Mesendoderm (in vitro differentiated cells): ENCODE results near the gene ARHGDIG.

ENCODE experiments used
- DNase-seq: peaks from one replicate; pipeline ENCODE4 v3.0.0; 2013
- H2AK5ac ChIP-seq: 2 replicates; pipeline ENCODE4 v1.6.1; 2013; ENCODE audit warnings: low read length, inconsistent platforms
- H2BK120ac ChIP-seq: 2 replicates; pipeline ENCODE4 v1.6.1; 2013; ENCODE audit warnings: low read depth, mild to moderate bottlenecking, low read length, moderate library complexity, mixed read lengths
- H2BK15ac ChIP-seq: replicated peaks from 2 replicates; pipeline ENCODE4 v1.6.1; 2013; ENCODE audit warnings: low read depth, mild to moderate bottlenecking, moderate library complexity
- H2BK5ac ChIP-seq: 2 replicates; pipeline ENCODE4 v1.6.1; 2013; ENCODE audit warnings: low read length, inconsistent platforms
- H3K18ac ChIP-seq: 2 replicates; pipeline ENCODE4 v1.6.1; 2013; ENCODE audit warnings: mild to moderate bottlenecking, low read length, mixed read lengths
- H3K23ac ChIP-seq: one replicate; pipeline ENCODE4 v1.6.1; 2013; ENCODE audit warnings: low read length
- H3K27ac ChIP-seq: 2 replicates; pipeline ENCODE4 v1.5.1; 2013; ENCODE audit warnings: low read depth, mild to moderate bottlenecking, inconsistent platforms, low read length, moderate library complexity
- H3K27me3 ChIP-seq: 2 replicates; pipeline ENCODE4 v1.6.1; 2013; ENCODE audit warnings: low read length, control low read depth, mild to moderate bottlenecking, inconsistent platforms; ENCODE audit not compliant: insufficient read depth, poor library complexity
- H3K36me3 ChIP-seq: 2 replicates; pipeline ENCODE4 v1.6.1; 2013; ENCODE audit warnings: low read length, inconsistent platforms; ENCODE audit not compliant: control insufficient read depth, insufficient read depth
- H3K4ac ChIP-seq: one replicate; pipeline ENCODE4 v1.6.1; 2013; ENCODE audit warnings: low read depth, mild to moderate bottlenecking, low read length, moderate library complexity
- H3K4me1 ChIP-seq: 2 replicates; pipeline ENCODE4 v1.6.1; 2013; ENCODE audit warnings: low read depth, low read length, inconsistent platforms; ENCODE audit not compliant: control insufficient read depth
- H3K4me2 ChIP-seq: 2 replicates; pipeline ENCODE4 v1.6.1; 2013; ENCODE audit warnings: low read length
- H3K4me3 ChIP-seq: 2 replicates; pipeline ENCODE4 v1.5.1; 2013; ENCODE audit warnings: mild to moderate bottlenecking, low read length
- H3K56ac ChIP-seq: one replicate; pipeline ENCODE4 v1.6.1; 2013; ENCODE audit warnings: low read length
- H3K79me1 ChIP-seq: 2 replicates; pipeline ENCODE4 v1.6.1; 2013; ENCODE audit warnings: low read length, inconsistent platforms
- H3K79me2 ChIP-seq: 2 replicates; pipeline ENCODE4 v1.6.1; 2013; ENCODE audit warnings: mild to moderate bottlenecking, low read length; ENCODE audit not compliant: control insufficient read depth, insufficient read depth
- H3K9ac ChIP-seq: 2 replicates; pipeline ENCODE4 v1.6.1; 2013; ENCODE audit warnings: low read length, inconsistent platforms
- H4K5ac ChIP-seq: one replicate; pipeline ENCODE4 v1.6.1; 2013; ENCODE audit warnings: low read length
- H4K8ac ChIP-seq: one replicate; pipeline ENCODE4 v1.6.1; 2013; ENCODE audit warnings: low read depth, mild to moderate bottlenecking, control low read depth, low read length, moderate library complexity
- WGBS: extraction: QIAGEN DNeasy Blood & Tissue Kit; methylation state at CpG from one replicate; pipeline ENCODE4 v1.1.7; 2013; ENCODE audit warnings: low lambda C conversion rate, missing lambda C conversion rate; ENCODE audit not compliant: insufficient coverage; ENCODE audit errors: extremely low coverage; 5-methylcytosine and 5-hydroxymethylcytosine counted together

The ARHGDIG gene

DNA sequence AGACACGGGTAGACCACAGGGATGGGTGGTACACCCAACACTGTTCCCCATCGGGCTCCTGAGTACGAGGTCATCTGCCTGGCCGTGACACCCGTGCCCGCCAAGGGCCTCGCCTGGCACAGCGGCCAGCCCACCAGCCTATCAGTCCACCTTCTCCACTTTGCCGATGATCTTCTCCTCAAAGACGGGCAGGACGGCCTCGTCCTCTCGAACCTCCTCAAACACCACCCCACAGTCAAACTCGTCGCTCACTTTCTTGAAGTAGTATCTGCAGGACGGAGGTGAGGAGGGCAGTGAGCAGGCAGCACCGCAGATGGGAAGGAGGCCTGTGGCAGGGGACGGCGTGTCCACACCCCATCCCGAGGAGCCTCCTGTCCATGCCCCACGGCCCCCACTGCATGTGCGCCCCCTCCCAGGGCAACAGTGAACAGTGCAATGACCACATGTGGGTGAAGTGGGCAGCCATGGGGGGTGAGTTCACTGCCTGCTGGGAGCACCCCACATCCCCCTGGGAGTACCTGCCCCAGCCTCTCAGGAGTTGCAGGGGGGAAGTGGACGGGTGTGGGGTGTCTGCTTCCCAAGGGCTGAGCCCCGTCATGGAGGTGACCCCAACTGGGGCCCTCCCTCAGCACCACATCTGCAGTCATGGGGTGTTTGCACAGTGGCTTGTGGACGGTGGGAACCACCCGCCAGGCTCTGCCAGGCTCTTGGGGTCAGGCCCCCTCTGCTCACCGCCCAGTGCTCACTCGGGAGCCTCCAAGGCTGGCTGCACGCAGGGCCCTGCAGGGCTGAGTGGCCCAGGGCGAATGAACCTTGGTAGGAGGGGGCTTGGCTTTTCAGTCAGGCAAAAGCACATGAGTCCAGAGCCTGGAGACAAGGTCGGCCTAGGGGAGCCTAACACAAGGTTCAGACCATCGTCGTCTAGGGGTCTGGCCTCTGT, 7.9 kb downstream of the ARHGDIG start:
- no peak overlapping the region for H3K27ac ChIP-seq
- DNase-seq = no peak
- H4K5ac ChIP-seq = no peak overlapping the region
- H3K56ac ChIP-seq = no peak overlapping the region
- H2BK5ac ChIP-seq = no peak overlapping the region
- H3K27me3 ChIP-seq = no peaks in the 10 kb centered on the region
- H3K4me2 ChIP-seq = no peak overlapping the region
- H3K18ac ChIP-seq = no peak overlapping the region
- no peaks in the 10 kb centered on the region for H3K79me2 ChIP-seq
- H2AK5ac ChIP-seq = no peak overlapping the region
- no peaks in the 10 kb centered on the region for H3K79me1 ChIP-seq
- no peak overlapping the region for H2BK15ac ChIP-seq
- peaks cover 7% of the 10 kb centered on the region for H3K36me3 ChIP-seq
- H3K4me1 ChIP-seq = no peaks in the 10 kb centered on the region
- H3K9ac ChIP-seq = no peak overlapping the region
- WGBS = no CpG with 5 or more reads among the region's 33 CpGs
- no peak overlapping the region for H3K23ac ChIP-seq
- no peak overlapping the region for H3K4ac ChIP-seq
- no peak overlapping the region for H3K4me3 ChIP-seq
- no peak overlapping the region for H2BK120ac ChIP-seq
- H4K8ac ChIP-seq = no peak overlapping the region

- H3K56ac ChIP-seq = no peak overlapping the region
- H3K9ac ChIP-seq = no peak overlapping the region
- no peak overlapping the region for H3K4me2 ChIP-seq
- H3K27ac ChIP-seq = no peak overlapping the region
- peaks cover 7% of the 10 kb centered on the region for H3K36me3 ChIP-seq
- no peaks in the 10 kb centered on the region for H3K27me3 ChIP-seq
- H3K23ac ChIP-seq = no peak overlapping the region
- no peak for DNase-seq
- no peak overlapping the region for H2BK5ac ChIP-seq
- H2BK120ac ChIP-seq = no peak overlapping the region
- no peaks in the 10 kb centered on the region for H3K79me1 ChIP-seq
- no peak overlapping the region for H3K18ac ChIP-seq
- no peaks in the 10 kb centered on the region for H3K4me1 ChIP-seq
- H4K5ac ChIP-seq = no peak overlapping the region
- no CpG with 5 or more reads among the region's 22 CpGs for WGBS
- no peak overlapping the region for H3K4me3 ChIP-seq
- H2AK5ac ChIP-seq = no peak overlapping the region
- H3K79me2 ChIP-seq = no peaks in the 10 kb centered on the region
- no peak overlapping the region for H2BK15ac ChIP-seq
- H3K4ac ChIP-seq = no peak overlapping the region
- H4K8ac ChIP-seq = no peak overlapping the region
Measured at GRCh38 chr16:289395-289997, 9.1 kb downstream of the ARHGDIG start.

DNA sequence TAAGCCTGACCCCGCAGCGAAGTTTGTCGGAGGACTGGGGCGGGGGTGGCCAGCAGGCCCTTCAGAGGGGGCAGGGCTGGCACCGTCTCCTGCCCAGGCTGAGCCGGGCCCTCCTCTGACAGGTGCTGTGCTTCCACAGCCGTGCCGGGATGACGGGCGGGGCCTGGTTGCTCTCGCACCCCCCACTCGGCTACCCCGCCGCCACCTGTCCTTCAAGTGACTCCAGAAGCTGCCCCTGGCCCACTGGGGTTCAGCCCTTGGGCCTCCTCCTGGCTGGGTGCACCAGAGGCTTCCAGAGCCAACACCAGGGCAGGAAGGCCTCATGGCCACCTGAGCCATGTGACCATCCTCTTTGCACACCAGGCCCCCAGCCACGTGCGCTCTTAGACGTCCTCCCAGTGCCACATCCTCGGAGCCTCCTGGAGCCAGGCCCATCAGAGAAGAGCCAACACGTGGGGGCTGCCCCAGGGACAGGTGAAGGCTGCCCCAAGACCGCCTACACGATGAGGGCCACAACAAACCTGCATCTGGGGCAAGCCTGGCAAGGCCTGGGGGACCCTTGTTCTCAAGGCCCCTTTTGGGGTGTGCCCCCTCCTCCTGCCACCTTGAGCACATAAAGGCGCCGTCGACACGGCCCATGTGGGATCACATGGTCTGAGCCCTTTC, 9.8 kb downstream of the ARHGDIG start:
- Histone ChIP-seq H3K56ac (no peak overlapping the region), H3K9ac (no peak overlapping the region), H3K18ac (no peak overlapping the region), H3K4me3 (no peak overlapping the region), H3K27ac (no peak overlapping the region), H2BK120ac (no peak overlapping the region), H3K4me1 (no peaks in the 10 kb centered on the region), H3K23ac (no peak overlapping the region), H3K27me3 (no peaks in the 10 kb centered on the region), H3K36me3 (peaks cover 7% of the 10 kb centered on the region), H3K4ac (no peak overlapping the region), H2AK5ac (no peak overlapping the region), H3K79me1 (no peaks in the 10 kb centered on the region), H4K5ac (no peak overlapping the region), H3K4me2 (no peak overlapping the region), H4K8ac (no peak overlapping the region), H3K79me2 (no peaks in the 10 kb centered on the region), H2BK5ac (no peak overlapping the region), H2BK15ac (no peak overlapping the region)
- DNase-seq = no peak
- no CpG with 5 or more reads among the region's 25 CpGs for WGBS

- Histone ChIP-seq H3K36me3 (peaks cover 7% of the 10 kb centered on the region), H3K27ac (no peak overlapping the region), H4K8ac (no peak overlapping the region), H2AK5ac (no peak overlapping the region), H3K18ac (no peak overlapping the region), H3K79me1 (no peaks in the 10 kb centered on the region), H3K23ac (no peak overlapping the region), H3K27me3 (no peaks in the 10 kb centered on the region), H3K9ac (no peak overlapping the region), H3K4me1 (no peaks in the 10 kb centered on the region), H2BK5ac (no peak overlapping the region), H3K4me3 (no peak overlapping the region), H3K79me2 (no peaks in the 10 kb centered on the region), H2BK120ac (no peak overlapping the region), H3K4me2 (no peak overlapping the region), H2BK15ac (no peak overlapping the region), H3K56ac (no peak overlapping the region), H3K4ac (no peak overlapping the region), H4K5ac (no peak overlapping the region)
- no peak for DNase-seq
- no CpG with 5 or more reads among the region's 50 CpGs for WGBS
Measured at GRCh38 chr16:290681-291405, 10.5 kb downstream of the ARHGDIG start.

DNA sequence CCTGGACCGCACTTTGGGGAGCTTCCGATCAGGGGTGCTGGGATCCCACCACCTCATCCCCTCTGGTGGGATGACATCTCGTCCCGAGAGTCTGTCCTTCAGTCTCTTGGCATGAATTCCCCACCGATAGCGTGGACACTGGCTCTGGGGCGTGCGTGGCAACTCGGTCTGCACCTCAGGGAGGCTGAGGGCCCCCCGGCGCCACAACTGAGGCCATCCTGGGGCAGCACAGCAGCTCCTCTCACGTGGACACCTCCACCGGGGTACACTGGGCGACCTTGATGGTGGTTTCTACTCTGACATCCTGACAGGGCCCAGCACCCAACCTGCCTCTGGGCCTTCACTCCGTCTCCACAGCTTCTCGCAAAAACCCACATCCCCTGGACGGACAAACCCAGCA, 11.1 kb downstream of the ARHGDIG start:
- no peak overlapping the region for H3K56ac ChIP-seq
- DNase-seq = no peak
- no peak overlapping the region for H3K23ac ChIP-seq
- H3K9ac ChIP-seq = no peak overlapping the region
- H2BK5ac ChIP-seq = no peak overlapping the region
- H4K8ac ChIP-seq = no peak overlapping the region
- no peak overlapping the region for H2AK5ac ChIP-seq
- no peaks in the 10 kb centered on the region for H3K4me1 ChIP-seq
- no peak overlapping the region for H2BK15ac ChIP-seq
- no peaks in the 10 kb centered on the region for H3K27me3 ChIP-seq
- no peak overlapping the region for H4K5ac ChIP-seq
- H3K4ac ChIP-seq = no peak overlapping the region
- no peak overlapping the region for H3K27ac ChIP-seq
- peaks cover 7% of the 10 kb centered on the region for H3K36me3 ChIP-seq
- H3K4me2 ChIP-seq = no peak overlapping the region
- no peak overlapping the region for H2BK120ac ChIP-seq
- no CpG with 5 or more reads among the region's 17 CpGs for WGBS
- H3K79me2 ChIP-seq = no peaks in the 10 kb centered on the region
- no peaks in the 10 kb centered on the region for H3K79me1 ChIP-seq
- H3K4me3 ChIP-seq = no peak overlapping the region
- H3K18ac ChIP-seq = no peak overlapping the region
